HepG2 (cell line): ENCODE data around the gene FUT3. TPM values are rescaled to one million over a fixed set of nuclear protein-coding genes. Genes with fewer than 3 reads are reported as not detected.

Source experiments
- BHLHE40 ChIP-seq: IDR thresholded peaks from 2 replicates; pipeline ENCODE4 v1.6.1; 2011; ENCODE audit warnings: low read length, improper control_type of control experiment
- CEBPG ChIP-seq: IDR thresholded peaks from 2 replicates; pipeline ENCODE4 v1.6.1; 2016
- ELF4 ChIP-seq: sonication (generic); formaldehyde crosslinking; IDR thresholded peaks from 2 replicates; pipeline ENCODE4 v1.5.0; 2020; ENCODE audit warnings: missing genetic modification reagents, mild to moderate bottlenecking, moderate library complexity, borderline replicate concordance
- GLMP ChIP-seq: sonication (generic); formaldehyde crosslinking; IDR thresholded peaks from 2 replicates; pipeline ENCODE4 v1.9.0; 2021; ENCODE audit warnings: missing genetic modification reagents, mild to moderate bottlenecking, borderline replicate concordance
- GZF1 ChIP-seq: sonication (generic); formaldehyde crosslinking; IDR thresholded peaks from 2 replicates; pipeline ENCODE4 v1.5.1; 2020; ENCODE audit warnings: mild to moderate bottlenecking, missing genetic modification reagents
- MEF2D ChIP-seq: sonication (generic); formaldehyde crosslinking; IDR thresholded peaks from 2 replicates; pipeline ENCODE4 v1.5.1; 2020; ENCODE audit warnings: mild to moderate bottlenecking, missing genetic modification reagents
- PATZ1 ChIP-seq: sonication (generic); formaldehyde crosslinking; IDR thresholded peaks from 2 replicates; pipeline ENCODE4 v1.4.0; 2020; ENCODE audit warnings: missing genetic modification reagents
- REPIN1 ChIP-seq: sonication (generic); formaldehyde crosslinking; IDR thresholded peaks from 2 replicates; pipeline ENCODE4 v1.8.0; 2022; ENCODE audit warnings: missing genetic modification reagents, low read depth, mild to moderate bottlenecking, borderline replicate concordance
- RFXAP ChIP-seq: sonication (generic); formaldehyde crosslinking; IDR thresholded peaks from 2 replicates; pipeline ENCODE4 v1.4.0; 2020; ENCODE audit warnings: missing genetic modification reagents, borderline replicate concordance
- TCF12 ChIP-seq, 2 experiments: fragments of 450-650 bp in 1 of 2; sonication (generic) in 1 of 2; formaldehyde crosslinking in 1 of 2; IDR thresholded peaks; 2 replicates each; pipeline versions ENCODE4 v1.6.1 to v1.8.0; 2017 to 2022; ENCODE audit warnings: antibody characterized with exemption in 1 of 2, mild to moderate bottlenecking in 1 of 2, missing genetic modification reagents in 1 of 2, moderate library complexity in 1 of 2
- ZFAT ChIP-seq: sonication (generic); formaldehyde crosslinking; conservative IDR thresholded peaks from 2 replicates; pipeline ENCODE4 v1.8.1; 2023; ENCODE audit warnings: missing genetic modification reagents, inconsistent platforms
- ZNF335 ChIP-seq: sonication (generic); formaldehyde crosslinking; IDR thresholded peaks from 2 replicates; pipeline ENCODE4 v1.4.0; 2020; ENCODE audit warnings: missing genetic modification reagents
- ZNF350 ChIP-seq: sonication (generic); formaldehyde crosslinking; IDR thresholded peaks from 2 replicates; pipeline ENCODE4 v1.4.0; 2020; ENCODE audit warnings: mild to moderate bottlenecking, low read depth, missing genetic modification reagents, borderline replicate concordance
- ZNF552 ChIP-seq: sonication (generic); formaldehyde crosslinking; IDR thresholded peaks from 2 replicates; pipeline ENCODE4 v1.9.0; 2022; ENCODE audit warnings: missing genetic modification reagents, mild to moderate bottlenecking, borderline replicate concordance
- ZNF644 ChIP-seq: IDR thresholded peaks from 2 replicates; pipeline ENCODE4 v1.6.1; 2016; ENCODE audit warnings: low read depth
- polyA plus RNA-seq, 8 experiments: library from polyadenylated mRNA; depleted of rRNA in 3 of 8; stranded (reverse) in 7 of 8; unstranded in 1 of 8; fragments of >200 nt; fragmentation: Illumina TruSeq in 4 of 8; extraction: Trizol in 4 of 8; gene quantifications; 2 replicates each; pipeline versions ENCODE4 v1.2.1 to v1.2.3, GENCODE V29; 2011 to 2016; ENCODE audit warnings: low read depth in 4 of 8, missing spikeins in 1 of 8, mixed read lengths in 1 of 8; ENCODE audit not compliant: insufficient read depth in 1 of 8
- total RNA-seq, 5 experiments: library from RNA; depleted of rRNA; stranded (reverse); fragments of >200 nt; fragmentation: Illumina TruSeq; extraction: Trizol; gene quantifications; 2 replicates each; pipeline ENCODE4 v1.2.3, GENCODE V29; 2016; ENCODE audit warnings: low read depth in 1 of 5
- TF ChIP-seq, protein P1 (sequence below): sonication (generic); formaldehyde crosslinking; IDR thresholded peaks from 2 replicates; pipeline ENCODE4 v1.5.0; 2020; ENCODE audit warnings: mild to moderate bottlenecking, missing genetic modification reagents, borderline replicate concordance

The FUT3 gene
- total and polyA plus RNA-seq, 2 of the 13 experiments (the other 11 are each of a cell fraction or from before 2014, with no cell fraction given), result 0.53 to 1.1 TPM

DNA sequence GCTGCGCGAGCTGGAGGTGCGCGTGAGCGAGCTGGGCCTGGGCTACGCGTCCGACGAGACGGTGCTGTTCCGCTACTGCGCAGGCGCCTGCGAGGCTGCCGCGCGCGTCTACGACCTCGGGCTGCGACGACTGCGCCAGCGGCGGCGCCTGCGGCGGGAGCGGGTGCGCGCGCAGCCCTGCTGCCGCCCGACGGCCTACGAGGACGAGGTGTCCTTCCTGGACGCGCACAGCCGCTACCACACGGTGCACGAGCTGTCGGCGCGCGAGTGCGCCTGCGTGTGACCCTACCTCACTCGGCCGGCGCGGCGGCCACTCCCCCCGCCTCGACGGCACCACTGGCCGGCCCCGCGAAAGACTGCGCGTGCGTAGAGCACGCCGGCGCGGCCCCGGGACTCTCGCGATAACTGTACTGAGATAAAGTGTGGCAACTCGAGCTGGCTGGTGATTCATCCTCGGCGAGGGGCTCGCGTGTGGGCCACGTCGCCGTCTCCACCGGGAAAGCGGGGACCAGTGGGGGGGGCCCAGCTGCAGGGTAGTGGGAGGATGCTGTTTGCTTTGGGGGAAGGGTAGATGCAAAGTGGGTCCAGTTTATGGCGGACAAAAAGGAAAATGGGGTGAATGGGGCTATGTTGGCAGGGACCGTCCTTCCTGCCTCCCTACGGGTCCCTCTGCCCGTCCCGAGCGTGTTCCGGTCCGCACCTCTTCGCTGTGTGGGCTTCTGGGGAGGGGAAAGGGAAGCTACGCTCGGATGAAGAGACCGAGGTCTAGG, 23.2 kb downstream of the FUT3 start (continued):
- TF ChIP-seq RFXAP (CRISPR knock-in tag) (no peak), ZNF552 (CRISPR knock-in tag) (no peak; the same call in 1 of the 2 replicates), GLMP (CRISPR knock-in tag) (no peak), CEBPG (CRISPR knock-in tag) (peak; percentile 75), ZFAT (CRISPR knock-in tag) (no peak), PATZ1 (CRISPR knock-in tag) (peak; percentile 84), REPIN1 (peak; percentile 92), TCF12 (IDR thresholded peaks at IDR 0.05) (no peak), TCF12 (CRISPR knock-in tag; IDR thresholded peaks at IDR 0.05) (peak; percentile 95), GZF1 (no peak), BHLHE40 (peak; percentile 23; the same call in 1 of the 2 replicates), MEF2D (CRISPR knock-in tag) (peak; percentile 91), ZNF644 (CRISPR knock-in tag) (no peak), ELF4 (CRISPR knock-in tag) (no peak), ZNF335 (no peak), ZNF350 (CRISPR knock-in tag) (peak; percentile 71; the same call in 1 of the 2 replicates)
- TF ChIP-seq, protein P1, sequence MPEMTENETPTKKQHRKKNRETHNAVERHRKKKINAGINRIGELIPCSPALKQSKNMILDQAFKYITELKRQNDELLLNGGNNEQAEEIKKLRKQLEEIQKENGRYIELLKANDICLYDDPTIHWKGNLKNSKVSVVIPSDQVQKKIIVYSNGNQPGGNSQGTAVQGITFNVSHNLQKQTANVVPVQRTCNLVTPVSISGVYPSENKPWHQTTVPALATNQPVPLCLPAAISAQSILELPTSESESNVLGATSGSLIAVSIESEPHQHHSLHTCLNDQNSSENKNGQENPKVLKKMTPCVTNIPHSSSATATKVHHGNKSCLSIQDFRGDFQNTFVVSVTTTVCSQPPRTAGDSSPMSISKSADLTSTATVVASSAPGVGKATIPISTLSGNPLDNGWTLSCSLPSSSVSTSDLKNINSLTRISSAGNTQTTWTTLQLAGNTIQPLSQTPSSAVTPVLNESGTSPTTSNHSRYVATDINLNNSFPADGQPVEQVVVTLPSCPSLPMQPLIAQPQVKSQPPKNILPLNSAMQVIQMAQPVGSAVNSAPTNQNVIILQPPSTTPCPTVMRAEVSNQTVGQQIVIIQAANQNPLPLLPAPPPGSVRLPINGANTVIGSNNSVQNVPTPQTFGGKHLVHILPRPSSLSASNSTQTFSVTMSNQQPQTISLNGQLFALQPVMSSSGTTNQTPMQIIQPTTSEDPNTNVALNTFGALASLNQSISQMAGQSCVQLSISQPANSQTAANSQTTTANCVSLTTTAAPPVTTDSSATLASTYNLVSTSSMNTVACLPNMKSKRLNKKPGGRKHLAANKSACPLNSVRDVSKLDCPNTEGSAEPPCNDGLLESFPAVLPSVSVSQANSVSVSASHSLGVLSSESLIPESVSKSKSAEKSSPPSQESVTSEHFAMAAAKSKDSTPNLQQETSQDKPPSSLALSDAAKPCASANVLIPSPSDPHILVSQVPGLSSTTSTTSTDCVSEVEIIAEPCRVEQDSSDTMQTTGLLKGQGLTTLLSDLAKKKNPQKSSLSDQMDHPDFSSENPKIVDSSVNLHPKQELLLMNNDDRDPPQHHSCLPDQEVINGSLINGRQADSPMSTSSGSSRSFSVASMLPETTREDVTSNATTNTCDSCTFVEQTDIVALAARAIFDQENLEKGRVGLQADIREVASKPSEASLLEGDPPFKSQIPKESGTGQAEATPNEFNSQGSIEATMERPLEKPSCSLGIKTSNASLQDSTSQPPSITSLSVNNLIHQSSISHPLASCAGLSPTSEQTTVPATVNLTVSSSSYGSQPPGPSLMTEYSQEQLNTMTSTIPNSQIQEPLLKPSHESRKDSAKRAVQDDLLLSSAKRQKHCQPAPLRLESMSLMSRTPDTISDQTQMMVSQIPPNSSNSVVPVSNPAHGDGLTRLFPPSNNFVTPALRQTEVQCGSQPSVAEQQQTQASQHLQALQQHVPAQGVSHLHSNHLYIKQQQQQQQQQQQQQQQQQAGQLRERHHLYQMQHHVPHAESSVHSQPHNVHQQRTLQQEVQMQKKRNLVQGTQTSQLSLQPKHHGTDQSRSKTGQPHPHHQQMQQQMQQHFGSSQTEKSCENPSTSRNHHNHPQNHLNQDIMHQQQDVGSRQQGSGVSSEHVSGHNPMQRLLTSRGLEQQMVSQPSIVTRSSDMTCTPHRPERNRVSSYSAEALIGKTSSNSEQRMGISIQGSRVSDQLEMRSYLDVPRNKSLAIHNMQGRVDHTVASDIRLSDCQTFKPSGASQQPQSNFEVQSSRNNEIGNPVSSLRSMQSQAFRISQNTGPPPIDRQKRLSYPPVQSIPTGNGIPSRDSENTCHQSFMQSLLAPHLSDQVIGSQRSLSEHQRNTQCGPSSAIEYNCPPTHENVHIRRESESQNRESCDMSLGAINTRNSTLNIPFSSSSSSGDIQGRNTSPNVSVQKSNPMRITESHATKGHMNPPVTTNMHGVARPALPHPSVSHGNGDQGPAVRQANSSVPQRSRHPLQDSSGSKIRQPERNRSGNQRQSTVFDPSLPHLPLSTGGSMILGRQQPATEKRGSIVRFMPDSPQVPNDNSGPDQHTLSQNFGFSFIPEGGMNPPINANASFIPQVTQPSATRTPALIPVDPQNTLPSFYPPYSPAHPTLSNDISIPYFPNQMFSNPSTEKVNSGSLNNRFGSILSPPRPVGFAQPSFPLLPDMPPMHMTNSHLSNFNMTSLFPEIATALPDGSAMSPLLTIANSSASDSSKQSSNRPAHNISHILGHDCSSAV, result no peak; the same call in 1 of the 2 replicates
